Inflammatory macrophage treated with lipopolysaccharide for 1 hour (primary cell): Measurements from ENCODE around the gene FLNA.
"Not testable (repeated sequence)": the region's sequence is repeated elsewhere in the genome, so short reads cannot be mapped to it uniquely, and the experiment has no call there.

Experiments used
- DNase-seq, 2 donors: peaks; one replicate each; pipeline ENCODE4 v3.0.0-alpha.2; 2020 to 2022

Gene FLNA

DNA sequence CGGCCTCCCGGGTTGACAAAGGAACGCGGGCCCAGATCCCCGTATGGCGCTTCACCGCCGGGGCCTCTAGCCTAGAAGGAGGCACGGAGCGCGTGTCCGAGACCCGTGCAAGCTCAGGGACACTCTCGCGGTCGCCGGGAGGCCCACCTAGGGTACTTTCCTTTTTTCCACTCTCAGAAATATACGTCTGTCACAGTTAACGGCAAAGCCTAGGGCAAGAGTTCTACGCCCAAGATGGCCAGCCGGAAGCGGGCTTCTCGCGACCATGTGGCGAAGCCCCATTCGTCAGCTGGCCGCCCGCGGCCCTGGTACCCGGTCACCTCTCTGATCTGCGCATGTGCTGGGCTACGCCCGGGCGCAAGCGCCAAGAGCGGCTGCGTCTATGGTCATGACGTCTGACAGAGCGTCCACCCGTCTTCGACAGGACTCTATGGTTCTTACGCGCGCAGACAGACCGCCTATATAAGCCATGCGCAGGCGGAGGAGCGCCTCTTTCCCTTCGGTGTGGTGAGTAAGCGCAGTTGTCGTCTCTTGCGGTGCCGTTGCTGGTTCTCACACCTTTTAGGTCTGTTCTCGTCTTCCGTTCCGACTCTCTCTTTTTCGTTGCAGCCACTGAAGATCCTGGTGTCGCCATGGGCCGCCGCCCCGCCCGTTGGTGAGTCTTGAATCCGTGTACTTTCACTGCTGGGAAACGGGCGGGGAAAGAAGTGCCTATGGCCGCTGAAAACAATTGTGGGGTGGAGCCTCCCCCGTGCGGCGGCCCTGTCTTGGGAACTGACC is 23.6 kb upstream of the FLNA start, which contains the start of gene RPL10:
RPL10 (plus strand) TSS at position 490 of the 780 bp plus-strand sequence; CDS start at position 633, 143 bp downstream.
- DNase-seq, result peak; percentile 89 to 93

- DNase-seq, result peak; percentile 63 to 75
These were observed 22.8 kb upstream of the FLNA start for GRCh38 chrX:154396973-154397887.

- not testable (repeated sequence) for DNase-seq
These were observed 21.9 kb upstream of the FLNA start for GRCh38 chrX:154396363-154396762.

- not testable (repeated sequence) for DNase-seq
These were observed 15.6 kb upstream of the FLNA start for GRCh38 chrX:154389812-154390747.

DNA sequence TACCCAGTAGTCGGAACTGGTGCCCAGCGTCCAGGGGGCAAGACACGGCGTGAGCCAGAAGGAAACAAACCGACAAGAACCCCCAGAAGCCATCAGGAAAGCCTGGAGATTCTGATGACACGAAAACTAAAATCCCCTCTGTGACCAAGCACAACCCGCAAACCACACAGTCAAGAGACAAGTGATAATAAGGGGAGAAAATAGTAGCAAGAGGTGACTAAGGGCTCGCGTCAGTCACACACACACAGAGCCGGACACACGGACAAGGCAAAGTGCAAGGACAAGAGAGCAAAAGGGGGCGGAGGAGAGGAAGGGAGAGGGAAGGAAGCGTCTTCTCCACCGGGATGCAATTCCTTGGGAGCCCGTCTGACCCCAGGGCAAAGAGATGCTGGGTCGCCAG is 14.2 kb upstream of the FLNA start:
- DNase-seq, result not testable (repeated sequence)

- not testable (repeated sequence) for DNase-seq
These were observed 13.7 kb upstream of the FLNA start for GRCh38 chrX:154388094-154388493.

DNA sequence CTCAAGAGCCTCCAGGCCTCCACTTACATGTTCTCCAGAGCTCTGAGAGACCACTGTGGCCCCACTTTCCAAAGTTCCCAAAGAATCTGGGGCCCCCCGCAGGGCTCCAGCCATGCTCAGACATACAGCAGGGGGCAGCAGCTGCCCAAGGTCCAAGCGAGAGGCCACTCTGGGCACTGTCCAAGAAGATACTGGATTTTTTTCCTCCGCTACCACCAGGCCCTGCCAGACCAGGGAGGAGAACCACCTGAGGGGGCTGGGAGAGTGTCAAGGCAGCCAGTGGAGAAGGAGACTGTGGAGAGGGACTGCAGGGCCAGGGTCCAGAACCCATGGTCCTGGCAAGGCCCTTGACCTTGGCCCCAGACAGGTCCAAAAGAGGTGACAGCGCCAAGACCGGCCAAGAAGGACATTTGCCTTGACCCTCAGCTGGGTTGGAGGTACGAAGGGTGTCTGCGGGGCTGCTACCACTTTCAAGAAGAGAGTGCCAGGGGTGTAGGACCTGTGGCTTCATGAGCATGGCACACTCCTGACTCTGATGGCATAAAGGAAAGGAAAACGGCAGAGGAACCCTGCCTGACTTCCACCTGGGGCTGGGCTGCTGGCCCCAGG is 10.0 kb upstream of the FLNA start:
- peak in 1 of 2 donors; percentile 1 for DNase-seq

GRCh38 chrX:154383359-154384283 is 9.2 kb upstream of the FLNA start:
- DNase-seq, result no peak

DNA sequence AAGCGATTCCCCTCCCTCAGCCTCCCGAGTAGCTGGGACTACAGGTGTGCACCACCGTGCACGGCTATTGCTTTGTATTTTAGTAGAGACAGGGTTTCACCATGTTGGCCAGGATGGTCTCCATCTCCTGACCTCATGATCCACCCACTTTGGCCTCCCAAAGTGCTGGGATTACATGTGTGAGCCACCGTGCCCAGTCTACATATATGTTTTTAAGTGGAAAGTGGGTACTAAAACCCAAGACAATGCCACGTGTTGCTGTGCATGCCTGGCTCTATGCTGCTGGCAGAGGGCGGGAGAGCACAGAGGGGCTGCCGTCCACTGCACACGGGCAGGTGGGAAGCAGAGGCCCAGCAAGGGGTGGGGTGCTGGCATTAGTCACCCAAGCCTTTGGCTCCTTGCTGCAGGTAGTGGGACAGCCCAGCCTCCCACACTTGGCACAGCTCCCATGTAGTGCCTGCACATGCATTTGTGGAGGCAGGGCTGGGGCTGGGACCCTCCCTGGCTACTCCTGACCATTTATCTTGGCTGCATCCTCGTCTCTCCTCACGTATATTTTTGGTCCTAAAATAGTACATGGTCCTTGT is 8.1 kb upstream of the FLNA start:
- DNase-seq, result no peak

DNA sequence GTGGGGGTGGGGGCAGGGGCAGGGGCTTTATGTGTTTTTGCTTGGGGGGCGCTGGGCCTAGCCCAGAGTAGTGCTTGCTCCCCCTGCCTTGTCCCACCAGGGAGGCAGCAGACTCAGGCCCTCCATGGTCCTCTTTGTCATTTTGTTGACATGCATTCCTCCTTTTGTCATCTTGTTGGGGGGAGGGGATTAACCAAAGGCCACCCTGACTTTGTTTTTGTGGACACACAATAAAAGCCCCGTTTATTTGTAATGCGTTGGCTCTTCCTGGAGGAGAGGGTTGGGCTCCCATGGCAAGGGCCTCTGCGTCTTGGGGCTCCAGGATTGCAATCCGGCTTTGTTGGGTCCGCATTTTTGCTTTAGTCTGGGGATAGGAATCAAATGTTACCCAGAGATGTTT is 6.8 kb upstream of the FLNA start:
- no peak for DNase-seq

DNA sequence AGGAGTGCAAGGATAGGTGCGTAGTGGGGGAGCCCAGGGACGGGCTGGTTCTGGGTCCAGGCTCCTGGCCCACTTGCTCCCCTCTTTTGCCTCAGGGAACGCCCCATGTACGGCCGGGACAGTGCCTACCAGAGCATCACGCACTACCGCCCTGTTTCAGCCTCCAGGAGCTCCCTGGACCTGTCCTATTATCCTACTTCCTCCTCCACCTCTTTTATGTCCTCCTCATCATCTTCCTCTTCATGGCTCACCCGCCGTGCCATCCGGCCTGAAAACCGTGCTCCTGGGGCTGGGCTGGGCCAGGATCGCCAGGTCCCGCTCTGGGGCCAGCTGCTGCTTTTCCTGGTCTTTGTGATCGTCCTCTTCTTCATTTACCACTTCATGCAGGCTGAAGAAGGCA is 6.4 kb upstream of the FLNA start:
- no peak for DNase-seq

GRCh38 chrX:154380153-154380552 is 5.7 kb upstream of the FLNA start:
- no peak for DNase-seq

DNA sequence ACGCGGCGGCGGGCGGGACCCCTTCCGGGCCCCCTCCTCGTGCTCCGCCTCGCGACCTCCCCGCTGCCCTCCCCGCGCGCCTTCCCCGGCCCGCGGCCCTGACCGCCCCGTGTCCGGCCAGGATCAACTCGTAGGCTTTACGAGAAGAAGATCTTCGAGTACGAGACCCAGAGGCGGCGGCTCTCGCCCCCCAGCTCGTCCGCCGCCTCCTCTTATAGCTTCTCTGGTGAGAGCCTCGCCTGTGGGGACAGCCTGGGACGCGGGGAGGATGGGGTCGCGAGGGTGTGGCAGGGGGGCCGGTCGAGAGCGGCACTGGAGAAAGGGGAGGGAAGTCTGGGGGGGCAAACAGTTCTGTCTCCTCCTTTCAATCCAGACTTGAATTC is 5.1 kb upstream of the FLNA start:
- no peak for DNase-seq

DNA sequence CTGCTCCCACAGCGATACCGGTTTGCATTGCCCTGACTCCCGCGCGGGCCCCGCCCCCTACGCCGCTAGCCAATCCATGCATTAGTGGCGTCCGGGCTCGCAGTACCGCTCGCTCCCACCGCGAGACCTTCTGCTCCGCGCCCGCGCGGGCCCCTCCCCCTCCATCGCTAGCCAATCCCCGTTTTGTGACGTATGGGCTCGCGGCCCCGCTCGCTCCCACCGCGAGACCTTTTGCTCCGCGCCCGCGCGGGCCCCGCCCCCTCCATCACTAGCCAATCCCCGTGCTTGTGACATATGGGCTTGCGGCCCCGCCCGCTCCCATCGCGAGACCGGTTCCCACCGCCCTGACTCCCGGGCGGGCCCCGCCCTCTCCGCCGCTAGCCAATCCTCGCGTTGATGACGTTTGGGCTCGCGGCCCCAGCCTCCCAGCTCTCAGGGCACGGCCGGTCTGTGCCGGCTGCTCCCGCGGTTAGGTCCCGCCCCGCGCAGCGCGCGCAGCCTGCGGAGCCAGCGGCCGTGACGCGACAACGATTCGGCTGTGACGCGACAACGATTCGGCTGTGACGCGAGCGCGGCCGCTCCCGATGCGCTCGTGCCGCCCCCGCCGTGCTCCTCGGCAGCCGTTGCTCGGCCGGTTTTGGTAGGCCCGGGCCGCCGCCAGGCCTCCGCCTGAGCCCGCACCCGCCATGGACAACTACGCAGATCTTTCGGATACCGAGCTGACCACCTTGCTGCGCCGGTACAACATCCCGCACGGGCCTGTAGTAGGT is 4.5 kb upstream of the FLNA start, which contains the start of gene EMD:
EMD (plus strand) TSS at position 497 of the 770 bp plus-strand sequence; CDS start at position 687, 190 bp downstream.
- DNase-seq, result peak; percentile 92 to 94

GRCh38 chrX:154378059-154378798 is 3.8 kb upstream of the FLNA start:
- no peak for DNase-seq

GRCh38 chrX:154376774-154377173 is 2.3 kb upstream of the FLNA start:
- no peak for DNase-seq

GRCh38 chrX:154375156-154375504 is 696 bp upstream of the FLNA start:
- DNase-seq, result no peak

- peak in 1 of 2 donors; percentile 52 for DNase-seq
These were observed 811 bp downstream of the FLNA start for GRCh38 chrX:154373340-154374306.
